ENCODE measurements around the gene OR4D5.

OR4D5 gene

DNA sequence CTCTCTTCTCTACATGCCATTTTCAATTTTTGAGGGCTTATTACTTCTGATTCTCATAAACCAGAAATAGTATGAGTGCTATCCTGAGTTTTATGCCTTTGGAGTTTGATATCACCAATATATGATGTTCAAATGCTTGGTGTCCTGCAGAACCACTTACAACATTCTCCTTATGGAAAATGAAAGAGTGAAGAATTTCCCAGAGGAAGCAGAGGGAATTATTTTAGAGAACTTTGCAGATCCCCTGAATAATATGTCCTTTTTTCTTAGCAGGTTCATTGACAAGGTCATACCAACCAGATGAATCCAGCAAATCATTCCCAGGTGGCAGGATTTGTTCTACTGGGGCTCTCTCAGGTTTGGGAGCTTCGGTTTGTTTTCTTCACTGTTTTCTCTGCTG, at the start of gene OR4D5:
Gene OR4D5, plus strand, starts transcription at position 301 of the 400 bp plus-strand sequence. Its CDS starts 0 bp downstream, at position 301.
- DNase-seq: no peak

DNA sequence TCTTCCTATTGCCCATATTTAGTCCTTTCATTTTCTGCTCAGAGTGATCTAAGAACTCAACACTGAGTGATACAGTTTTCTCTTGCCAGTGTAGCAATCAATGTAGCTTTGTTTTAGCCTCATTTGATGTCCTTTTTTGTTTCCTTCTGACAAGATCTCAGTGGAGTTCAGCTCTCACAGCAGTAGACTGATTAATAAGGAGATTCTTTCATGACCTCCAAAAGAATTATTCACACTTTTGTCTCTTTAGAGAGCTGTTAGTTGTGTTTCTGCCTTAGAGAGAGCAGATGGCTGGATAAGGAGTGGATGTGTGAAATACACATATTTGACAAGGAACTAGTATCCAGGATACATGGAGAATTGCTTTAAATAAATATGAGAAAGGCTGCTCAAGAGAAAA, 47.4 kb upstream of the OR4D5 start:
- no peak for DNase-seq

GRCh38 chr11:123899792-123900191, 39.6 kb upstream of the OR4D5 start:
- no peak for DNase-seq

DNA sequence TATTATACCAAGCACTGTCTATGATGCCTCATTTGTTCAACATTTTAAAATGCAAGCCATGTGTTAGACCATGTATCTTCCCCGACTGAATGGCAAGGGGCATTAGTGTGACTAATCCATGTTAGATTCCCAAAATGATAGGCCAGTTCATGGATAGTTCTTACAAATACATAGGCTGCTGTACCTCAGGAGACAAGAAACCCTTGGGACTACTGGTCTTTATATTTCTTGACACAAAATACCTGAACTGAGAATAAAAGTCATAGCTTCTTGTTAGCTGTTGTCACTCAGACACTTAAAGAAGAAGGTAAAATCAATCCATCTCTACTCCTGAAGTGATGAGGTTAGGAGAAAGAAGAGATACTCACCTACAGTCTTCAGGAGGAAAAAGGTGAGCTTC, 37.5 kb upstream of the OR4D5 start, which contains the start of gene OR8D4:
Gene OR8D4, plus strand, starts transcription at position 301 of the 400 bp plus-strand sequence. CDS start 4,265 bp downstream, outside the sequence.
- DNase-seq: no peak

DNA sequence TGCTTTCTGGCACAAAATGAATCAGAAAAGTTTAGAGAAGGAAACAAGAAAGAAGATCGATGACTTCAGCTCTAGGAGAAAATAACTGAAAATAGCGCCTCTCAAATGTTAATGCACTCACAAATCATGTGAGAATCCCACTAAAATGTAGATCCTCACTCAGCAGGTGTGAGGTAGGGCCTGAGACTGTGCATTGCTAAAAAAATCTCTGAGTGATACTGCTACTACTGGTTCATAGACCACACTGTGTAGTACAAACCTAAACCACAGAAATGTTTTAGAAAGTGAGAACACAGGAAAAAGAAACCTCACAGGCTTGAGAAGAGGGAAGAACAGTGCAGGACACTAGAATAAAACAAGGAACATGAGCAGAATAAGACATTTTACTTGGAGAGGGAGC, 35.5 kb upstream of the OR4D5 start:
- no peak for DNase-seq

- no peak for DNase-seq
Observed at GRCh38 chr11:123904932-123905331, 34.5 kb upstream of the OR4D5 start.

DNA sequence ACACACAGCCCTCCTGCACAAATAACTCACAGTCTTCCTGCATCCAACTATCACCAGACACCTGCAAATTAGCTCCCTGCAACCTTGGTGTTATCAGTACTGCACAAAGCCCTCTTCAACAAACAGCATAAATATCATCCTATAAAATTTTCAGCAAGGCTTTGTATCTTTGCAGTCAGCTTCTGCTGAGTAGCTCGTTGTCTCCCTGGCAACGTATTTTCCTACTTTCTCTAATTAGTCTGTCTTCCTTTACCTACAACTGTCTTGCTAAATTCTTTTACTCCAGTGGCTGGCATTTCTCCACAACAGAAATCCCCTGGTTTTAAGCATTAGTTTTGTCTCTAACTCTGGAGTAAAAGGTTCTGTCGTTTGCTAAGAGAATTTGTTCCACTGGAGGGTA, 33.6 kb upstream of the OR4D5 start:
- no peak for DNase-seq

DNA sequence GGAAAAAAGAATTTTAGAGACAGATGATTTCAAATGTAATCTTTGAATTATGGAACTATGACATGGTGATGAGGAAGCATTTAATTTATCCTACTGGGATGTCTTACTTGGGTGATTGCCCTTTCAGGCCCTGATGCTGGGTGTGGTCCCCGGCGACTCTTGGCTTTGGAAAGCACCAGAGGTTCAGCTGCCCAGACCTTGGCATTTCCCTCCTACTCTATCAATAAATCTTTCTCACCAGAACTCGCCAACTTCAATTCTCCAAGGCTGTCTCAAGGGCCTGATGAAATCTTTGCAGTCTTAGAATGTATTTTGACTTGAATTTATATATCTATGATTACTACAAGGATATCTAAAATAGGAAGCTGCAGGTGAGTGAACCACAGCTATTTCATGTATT, 18.5 kb upstream of the OR4D5 start:
- no peak for DNase-seq

- no peak for DNase-seq
Observed at GRCh38 chr11:123924027-123924426, 15.4 kb upstream of the OR4D5 start.

DNA sequence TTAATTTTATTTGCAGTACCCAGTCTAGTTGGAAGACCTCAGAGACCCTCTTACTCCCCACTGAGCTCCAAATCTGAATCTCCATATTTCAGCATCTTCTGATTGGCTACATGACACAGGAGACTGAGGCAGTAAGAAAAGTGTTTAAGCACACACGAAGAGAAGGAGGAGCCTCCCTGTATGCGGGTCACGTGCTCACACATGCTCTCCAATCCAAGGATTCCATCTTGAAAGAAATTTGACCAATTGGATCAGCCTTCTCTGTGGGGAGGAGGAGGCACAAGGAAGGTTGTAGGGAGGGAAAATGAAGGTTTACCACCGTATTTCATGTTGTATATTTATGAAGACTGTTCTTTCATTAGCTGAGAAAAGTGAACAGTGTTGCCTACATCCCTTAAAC, 3.0 kb downstream of the OR4D5 start:
- no peak for DNase-seq

- DNase-seq: no peak
Observed at GRCh38 chr11:123943738-123944137, 4.3 kb downstream of the OR4D5 start, which contains the start of gene OR6T1. Gene OR6T1 (minus strand): TSS chr11:123943838. CDS start chr11:123943838, 0 bp downstream.

- no peak for DNase-seq
Observed at GRCh38 chr11:123945132-123945531, 5.7 kb downstream of the OR4D5 start.

DNA sequence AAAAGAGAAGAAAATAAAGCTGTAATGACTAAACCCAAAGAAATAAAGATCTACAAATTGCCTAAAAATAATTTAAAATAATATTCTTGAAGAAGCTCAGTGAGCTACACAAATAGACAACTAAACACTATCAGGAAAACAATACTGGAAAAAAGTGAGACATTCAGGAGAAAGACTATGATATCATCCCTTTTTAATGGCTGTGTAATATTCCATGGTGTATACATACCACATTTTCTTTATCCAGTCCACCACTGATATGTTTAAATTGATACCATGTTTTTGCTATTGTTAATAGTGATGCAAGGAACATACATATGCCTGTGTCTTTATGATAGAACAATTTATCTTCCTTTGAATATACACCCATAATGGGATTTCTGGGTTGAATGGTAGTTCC, 17.3 kb downstream of the OR4D5 start:
- no peak for DNase-seq

GRCh38 chr11:123973816-123974215, 34.4 kb downstream of the OR4D5 start:
- DNase-seq: no peak

DNA sequence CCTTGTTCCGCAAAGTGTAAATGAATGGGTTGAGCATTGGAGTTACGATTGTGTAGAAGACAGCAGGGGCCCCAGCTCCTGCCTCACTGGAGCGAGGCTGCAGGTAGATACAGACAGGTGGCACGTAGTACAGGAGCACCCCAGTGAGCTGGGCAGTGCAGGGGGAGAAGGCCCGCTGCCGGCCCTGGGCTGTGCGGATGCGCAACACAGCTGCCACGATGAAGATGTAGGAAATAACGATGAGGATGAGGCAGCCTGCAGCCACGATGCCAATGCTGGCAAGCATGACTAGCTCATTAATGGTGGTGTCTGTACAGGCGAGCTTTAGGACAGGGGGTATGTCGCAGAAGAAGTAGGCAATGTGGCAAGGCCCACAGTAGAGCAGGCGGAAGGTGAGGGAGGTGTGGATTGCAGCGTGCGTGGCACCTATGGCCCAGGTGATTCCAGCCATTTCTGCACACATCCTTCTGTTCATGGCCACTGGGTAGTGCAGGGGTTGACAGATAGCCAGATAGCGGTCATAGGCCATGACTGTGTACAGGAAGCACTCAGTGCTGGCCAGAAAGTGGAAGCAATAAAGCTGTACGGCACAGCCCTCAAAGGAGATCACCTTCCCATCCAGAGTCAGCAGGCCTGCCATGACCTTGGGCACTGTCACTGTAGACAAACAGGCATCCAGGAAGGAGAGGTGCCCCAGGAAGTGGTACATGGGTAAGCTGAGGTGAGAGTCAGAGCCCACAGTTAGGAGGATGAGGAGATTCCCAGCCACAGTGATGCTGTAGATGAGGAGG, 37.5 kb downstream of the OR4D5 start:
- no peak for DNase-seq

- no peak for DNase-seq
Observed at GRCh38 chr11:123977731-123978347, 38.4 kb downstream of the OR4D5 start, which contains the start of gene OR10S1. Gene OR10S1 (minus strand): TSS chr11:123977781. CDS start chr11:123977664, 117 bp downstream.

GRCh38 chr11:123979311-123979710, 39.9 kb downstream of the OR4D5 start:
- DNase-seq: no peak

Measured in NCI-H510A treated with DMSO at 0.1 percent for 48 hours (cell line).